ENCODE data around the gene RABEP2. TPM values are rescaled to one million over a fixed set of nuclear protein-coding genes. Genes with fewer than 3 reads are reported as not detected.
"Not testable (repeated sequence)": the region's sequence is repeated elsewhere in the genome, so short reads cannot be mapped to it uniquely, and the experiment has no call there.

The RABEP2 gene
- total RNA-seq, 1 experiment from 2014 or later = 13.4 TPM

DNA sequence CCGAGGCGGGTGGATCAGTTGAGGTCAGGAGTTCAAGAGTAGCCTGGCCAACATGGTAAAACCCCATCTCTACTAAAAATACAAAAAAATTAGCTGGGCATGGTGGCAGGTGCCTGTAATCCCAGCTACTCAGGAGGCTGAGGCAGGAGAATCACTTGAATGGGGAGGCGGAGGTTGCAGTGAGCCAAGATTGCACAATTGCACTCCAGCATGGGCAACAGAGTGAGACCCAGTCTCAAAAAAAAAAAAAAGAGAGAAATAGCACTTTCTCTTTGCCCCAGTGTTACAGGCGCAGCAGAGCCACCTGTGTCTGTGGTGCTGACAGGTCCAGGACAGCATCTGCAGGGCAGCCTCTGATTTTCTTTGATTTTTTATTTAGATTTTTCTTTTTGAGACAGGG is 43.5 kb downstream of the RABEP2 start:
- ATAC-seq; H4K20me1 ChIP-seq (ENCODE audit: insufficient read depth); H3K79me2 ChIP-seq (ENCODE audit: insufficient read depth, low read length); RAD21 ChIA-PET (ENCODE audit: low non-redundant PET in 1 of 2, low total read pairs in 2 of 2, uncharacterized antibody in 2 of 2, unreplicated experiment in 2 of 2); H3K4me2 ChIP-seq (ENCODE audit: low read length); H2AFZ ChIP-seq (ENCODE audit: low read depth, low read length, poor library complexity, severe bottlenecking); BruUV-seq (replicated peaks); CTCF ChIA-PET; H3K27me3 ChIP-seq (ENCODE audit: insufficient read depth, low read length); POLR2A ChIA-PET; intact Hi-C loops (cut with micrococcal nuclease); H3K9me3 ChIP-seq (ENCODE audit: control insufficient read depth in 1 of 2, insufficient read depth in 1 of 2, low read depth in 1 of 2, low read length in 2 of 2); H3K9ac ChIP-seq (ENCODE audit: low read length); H3K36me3 ChIP-seq (ENCODE audit: control insufficient read depth in 1 of 2, insufficient read depth in 2 of 2, low read length in 2 of 2); H3K27ac ChIP-seq (ENCODE audit: low read depth, low read length); DNase-seq (ENCODE audit: low read depth, low spot score); H3K9me2 ChIP-seq (ENCODE audit: insufficient read depth); H3K4me3 ChIP-seq (replicated peaks in 1 of 2; ENCODE audit: low read depth in 1 of 2, low read length in 2 of 2): not testable (repeated sequence)
- H3K4me1 ChIP-seq (ENCODE audit: control insufficient read depth in 1 of 2, insufficient read depth in 2 of 2, low read length in 2 of 2) = peaks cover 5 to 17% of the 10 kb centered on the region in 2 experiments; a peak in 2 of 4 replicates

DNA sequence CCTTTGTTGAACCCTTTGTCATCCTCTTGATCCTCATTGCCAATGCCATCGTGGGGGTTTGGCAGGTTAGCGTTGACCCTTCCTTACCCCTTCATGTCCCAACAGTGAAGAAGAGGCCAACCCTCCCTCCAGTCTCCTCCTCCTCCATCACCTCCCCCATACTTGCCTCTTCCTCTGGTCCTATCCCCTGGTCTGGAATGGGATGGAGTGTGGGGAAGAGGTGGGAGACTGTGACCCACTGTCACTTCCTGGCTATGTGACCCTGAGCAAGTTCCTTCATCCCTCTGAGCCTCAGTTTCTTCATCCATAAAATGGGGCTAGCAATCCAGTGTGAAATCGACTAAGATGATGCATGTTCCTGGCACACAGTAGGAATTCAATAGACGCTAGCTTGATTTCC is 44.1 kb downstream of the RABEP2 start:
- Histone ChIP-seq H3K9me3 (ENCODE audit: control insufficient read depth in 1 of 2, insufficient read depth in 1 of 2, low read depth in 1 of 2, low read length in 2 of 2) (no peaks in the 10 kb centered on the region), H3K4me1 (ENCODE audit: control insufficient read depth in 1 of 2, insufficient read depth in 2 of 2, low read length in 2 of 2) (peaks cover 5 to 17% of the 10 kb centered on the region in 2 experiments; a peak in 2 of 4 replicates), H3K4me3 (replicated peaks in 1 of 2; ENCODE audit: low read depth in 1 of 2, low read length in 2 of 2) (no peak overlapping the region), H3K9ac (ENCODE audit: low read length) (no peak overlapping the region), H3K4me2 (ENCODE audit: low read length) (no peak overlapping the region), H3K36me3 (ENCODE audit: control insufficient read depth in 1 of 2, insufficient read depth in 2 of 2, low read length in 2 of 2) (no peaks in the 10 kb centered on the region), H3K27ac (ENCODE audit: low read depth, low read length) (no peak overlapping the region), H2AFZ (ENCODE audit: low read depth, low read length, poor library complexity, severe bottlenecking) (no peak overlapping the region), H3K9me2 (ENCODE audit: insufficient read depth) (no peaks in the 10 kb centered on the region), H3K27me3 (ENCODE audit: insufficient read depth, low read length) (no peaks in the 10 kb centered on the region), H3K79me2 (ENCODE audit: insufficient read depth, low read length) (no peaks in the 10 kb centered on the region), H4K20me1 (ENCODE audit: insufficient read depth) (no peaks in the 10 kb centered on the region)
- POLR2A ChIA-PET = no interaction called here
- intact Hi-C loops (cut with micrococcal nuclease) = no loop called here
- RAD21 ChIA-PET (ENCODE audit: low non-redundant PET in 1 of 2, low total read pairs in 2 of 2, uncharacterized antibody in 2 of 2, unreplicated experiment in 2 of 2) = no interaction called here
- no TSS peak for BruUV-seq (replicated peaks)
- TF ChIP-seq, protein P1, sequence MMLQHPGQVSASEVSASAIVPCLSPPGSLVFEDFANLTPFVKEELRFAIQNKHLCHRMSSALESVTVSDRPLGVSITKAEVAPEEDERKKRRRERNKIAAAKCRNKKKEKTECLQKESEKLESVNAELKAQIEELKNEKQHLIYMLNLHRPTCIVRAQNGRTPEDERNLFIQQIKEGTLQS (IDR thresholded peaks at IDR 0.05) = no peak
- TF ChIP-seq TCF7L2 (IDR thresholded peaks at IDR 0.05; ENCODE audit: borderline replicate concordance, extremely low read depth, insufficient read depth, insufficient read length) (no peak), ELF1 (IDR thresholded peaks at IDR 0.05; ENCODE audit: borderline replicate concordance, low read depth) (no peak), SP1 (IDR thresholded peaks at IDR 0.05; ENCODE audit: low read depth) (no peak), ZFX (IDR thresholded peaks at IDR 0.05) (no peak), FOSL1 (IDR thresholded peaks at IDR 0.05; ENCODE audit: low read depth) (no peak), EZH2 (IDR thresholded peaks at IDR 0.05) (no peak), ZNF274 (IDR thresholded peaks at IDR 0.05; ENCODE audit: low read depth, low read length) (no peak), CEBPB (IDR thresholded peaks at IDR 0.05; ENCODE audit: low read depth) (no peak), CBX3 (IDR thresholded peaks at IDR 0.05; ENCODE audit: low read depth) (no peak), POLR2AphosphoS5 (IDR thresholded peaks at IDR 0.05; ENCODE audit: low read depth, low read length) (no peak), JUND (IDR thresholded peaks at IDR 0.05) (no peak)
- TF ChIP-seq, protein P2, sequence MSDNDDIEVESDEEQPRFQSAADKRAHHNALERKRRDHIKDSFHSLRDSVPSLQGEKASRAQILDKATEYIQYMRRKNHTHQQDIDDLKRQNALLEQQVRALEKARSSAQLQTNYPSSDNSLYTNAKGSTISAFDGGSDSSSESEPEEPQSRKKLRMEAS (IDR thresholded peaks at IDR 0.05) = no peak
- TF ChIP-seq, protein P3, sequence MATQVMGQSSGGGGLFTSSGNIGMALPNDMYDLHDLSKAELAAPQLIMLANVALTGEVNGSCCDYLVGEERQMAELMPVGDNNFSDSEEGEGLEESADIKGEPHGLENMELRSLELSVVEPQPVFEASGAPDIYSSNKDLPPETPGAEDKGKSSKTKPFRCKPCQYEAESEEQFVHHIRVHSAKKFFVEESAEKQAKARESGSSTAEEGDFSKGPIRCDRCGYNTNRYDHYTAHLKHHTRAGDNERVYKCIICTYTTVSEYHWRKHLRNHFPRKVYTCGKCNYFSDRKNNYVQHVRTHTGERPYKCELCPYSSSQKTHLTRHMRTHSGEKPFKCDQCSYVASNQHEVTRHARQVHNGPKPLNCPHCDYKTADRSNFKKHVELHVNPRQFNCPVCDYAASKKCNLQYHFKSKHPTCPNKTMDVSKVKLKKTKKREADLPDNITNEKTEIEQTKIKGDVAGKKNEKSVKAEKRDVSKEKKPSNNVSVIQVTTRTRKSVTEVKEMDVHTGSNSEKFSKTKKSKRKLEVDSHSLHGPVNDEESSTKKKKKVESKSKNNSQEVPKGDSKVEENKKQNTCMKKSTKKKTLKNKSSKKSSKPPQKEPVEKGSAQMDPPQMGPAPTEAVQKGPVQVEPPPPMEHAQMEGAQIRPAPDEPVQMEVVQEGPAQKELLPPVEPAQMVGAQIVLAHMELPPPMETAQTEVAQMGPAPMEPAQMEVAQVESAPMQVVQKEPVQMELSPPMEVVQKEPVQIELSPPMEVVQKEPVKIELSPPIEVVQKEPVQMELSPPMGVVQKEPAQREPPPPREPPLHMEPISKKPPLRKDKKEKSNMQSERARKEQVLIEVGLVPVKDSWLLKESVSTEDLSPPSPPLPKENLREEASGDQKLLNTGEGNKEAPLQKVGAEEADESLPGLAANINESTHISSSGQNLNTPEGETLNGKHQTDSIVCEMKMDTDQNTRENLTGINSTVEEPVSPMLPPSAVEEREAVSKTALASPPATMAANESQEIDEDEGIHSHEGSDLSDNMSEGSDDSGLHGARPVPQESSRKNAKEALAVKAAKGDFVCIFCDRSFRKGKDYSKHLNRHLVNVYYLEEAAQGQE (IDR thresholded peaks at IDR 0.05; ENCODE audit: low read depth) = no peak
- TF ChIP-seq, protein P4, sequence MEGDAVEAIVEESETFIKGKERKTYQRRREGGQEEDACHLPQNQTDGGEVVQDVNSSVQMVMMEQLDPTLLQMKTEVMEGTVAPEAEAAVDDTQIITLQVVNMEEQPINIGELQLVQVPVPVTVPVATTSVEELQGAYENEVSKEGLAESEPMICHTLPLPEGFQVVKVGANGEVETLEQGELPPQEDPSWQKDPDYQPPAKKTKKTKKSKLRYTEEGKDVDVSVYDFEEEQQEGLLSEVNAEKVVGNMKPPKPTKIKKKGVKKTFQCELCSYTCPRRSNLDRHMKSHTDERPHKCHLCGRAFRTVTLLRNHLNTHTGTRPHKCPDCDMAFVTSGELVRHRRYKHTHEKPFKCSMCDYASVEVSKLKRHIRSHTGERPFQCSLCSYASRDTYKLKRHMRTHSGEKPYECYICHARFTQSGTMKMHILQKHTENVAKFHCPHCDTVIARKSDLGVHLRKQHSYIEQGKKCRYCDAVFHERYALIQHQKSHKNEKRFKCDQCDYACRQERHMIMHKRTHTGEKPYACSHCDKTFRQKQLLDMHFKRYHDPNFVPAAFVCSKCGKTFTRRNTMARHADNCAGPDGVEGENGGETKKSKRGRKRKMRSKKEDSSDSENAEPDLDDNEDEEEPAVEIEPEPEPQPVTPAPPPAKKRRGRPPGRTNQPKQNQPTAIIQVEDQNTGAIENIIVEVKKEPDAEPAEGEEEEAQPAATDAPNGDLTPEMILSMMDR (IDR thresholded peaks at IDR 0.05 in 2 of 3, conservative IDR thresholded peaks at IDR 0.05 in 1 of 3; ENCODE audit: borderline replicate concordance in 1 of 3, insufficient read depth in 1 of 3, low read depth in 2 of 3, low read length in 2 of 3) = no peak
- CTCF ChIA-PET = no interaction called here
- no peak for ATAC-seq
- DNase-seq (ENCODE audit: low read depth, low spot score) = no peak

All from HCT116 (cell line).